Right ventricle myocardium superior (tissue), 1 donor: ENCODE data around the gene IFITM5. TPM values are rescaled to one million over a fixed set of nuclear protein-coding genes. Genes with fewer than 3 reads are reported as not detected.
"Not testable (repeated sequence)": the region's sequence is repeated elsewhere in the genome, so short reads cannot be mapped to it uniquely, and the experiment has no call there.

Source experiments
- ATAC-seq: fragments of 200-7000 bp; cut with Tn5 transposase; one replicate; pipeline ENCODE4 v1.9.1; 2020; ENCODE audit warnings: mild to moderate bottlenecking; ENCODE audit not compliant: poor library complexity
- DNase-seq: peaks from one replicate; pipeline ENCODE4 v3.0.0-alpha.2; 2020
- intact Hi-C: fragments of 100-400 bp; cut with DNase I; formaldehyde crosslinking; loops from one replicate; pipeline ENCODE4 v1.11.2; 2022
- long read RNA-seq: library from polyadenylated mRNA; unstranded; transcript quantifications from one replicate; pipeline ENCODE4 v2.0.0, GENCODE V29; 2021
- total RNA-seq: library from RNA; stranded (reverse); fragmentation: NEBNext Ultra II Directional; extraction: Animal tissue kit (Norgen Biotek cat#: 25700); gene quantifications from one replicate; pipeline ENCODE4 v1.2.1, GENCODE V29; 2021
- donor health status: DM: no; HTN: yes; CAD: no; lungs with severe emphysema.

Gene IFITM5
- total RNA-seq: not detected
- long read RNA-seq: 0 reads

DNA sequence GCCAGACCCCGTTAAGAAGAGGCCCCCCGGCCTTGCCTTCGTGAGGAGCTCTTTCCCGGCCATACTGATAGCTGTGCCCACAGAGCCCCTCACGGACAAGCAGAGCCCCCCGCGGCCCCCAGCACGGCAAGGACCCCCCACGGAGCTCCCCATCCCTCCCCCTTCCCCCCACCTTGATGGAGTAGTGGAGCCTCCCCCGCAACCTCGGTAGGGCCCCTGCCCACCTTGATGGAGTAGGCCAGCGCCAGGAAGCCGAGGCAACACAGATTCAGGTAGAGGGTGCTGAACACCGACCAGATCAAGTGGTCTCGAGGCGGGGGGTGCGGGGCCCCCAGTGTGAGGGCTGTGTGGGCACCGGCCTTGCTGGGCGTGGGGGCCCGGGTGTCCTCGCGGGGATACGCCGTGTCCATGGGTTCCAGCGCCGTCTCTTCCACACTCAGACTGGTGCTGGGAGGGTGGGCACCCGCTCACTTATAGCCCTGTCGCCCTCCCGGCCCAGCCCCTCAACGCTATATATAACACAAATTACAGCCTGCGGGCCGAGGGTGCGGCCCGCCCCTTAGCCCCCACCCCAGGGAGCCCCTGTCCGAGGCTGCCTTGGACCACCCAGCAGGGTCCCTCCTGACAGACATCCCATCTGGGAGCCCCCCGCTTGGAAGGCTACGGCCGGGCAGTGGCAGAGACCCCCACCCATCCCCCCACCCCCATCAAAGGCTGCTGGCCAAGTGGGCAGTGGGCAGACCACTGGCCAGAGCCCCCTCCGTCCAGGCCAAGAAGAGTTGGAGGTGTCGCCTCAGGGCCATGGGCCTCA is at the start of gene IFITM5:
Gene IFITM5 (minus strand): TSS at position 446 of the 811 bp plus-strand sequence. CDS start 36 bp downstream, at position 410.
- intact Hi-C loops: no loop called here
- DNase-seq (peak; percentile 35), ATAC-seq (no peak)

DNA sequence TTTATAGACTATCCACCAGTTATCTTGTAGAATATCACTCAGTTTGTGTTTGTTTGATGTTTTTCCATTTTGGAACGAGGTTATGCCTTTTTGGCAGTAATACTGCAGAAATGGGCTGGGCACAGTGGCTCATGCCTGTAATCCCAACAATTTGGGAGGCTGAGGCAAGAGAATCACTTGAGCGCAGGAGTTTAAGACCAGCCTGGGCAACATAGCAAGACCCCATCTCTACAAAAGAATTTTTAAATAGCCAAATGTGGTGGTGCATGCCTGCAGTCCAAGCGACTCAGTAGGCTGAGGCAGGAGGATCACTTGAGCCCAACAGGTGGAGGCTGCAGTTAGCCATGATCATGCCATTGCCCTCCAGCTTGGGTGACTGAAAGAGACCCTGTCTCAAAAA is 47.2 kb upstream of the IFITM5 start:
- no peak for ATAC-seq
- DNase-seq: no peak
- intact Hi-C loops: no loop called here

DNA sequence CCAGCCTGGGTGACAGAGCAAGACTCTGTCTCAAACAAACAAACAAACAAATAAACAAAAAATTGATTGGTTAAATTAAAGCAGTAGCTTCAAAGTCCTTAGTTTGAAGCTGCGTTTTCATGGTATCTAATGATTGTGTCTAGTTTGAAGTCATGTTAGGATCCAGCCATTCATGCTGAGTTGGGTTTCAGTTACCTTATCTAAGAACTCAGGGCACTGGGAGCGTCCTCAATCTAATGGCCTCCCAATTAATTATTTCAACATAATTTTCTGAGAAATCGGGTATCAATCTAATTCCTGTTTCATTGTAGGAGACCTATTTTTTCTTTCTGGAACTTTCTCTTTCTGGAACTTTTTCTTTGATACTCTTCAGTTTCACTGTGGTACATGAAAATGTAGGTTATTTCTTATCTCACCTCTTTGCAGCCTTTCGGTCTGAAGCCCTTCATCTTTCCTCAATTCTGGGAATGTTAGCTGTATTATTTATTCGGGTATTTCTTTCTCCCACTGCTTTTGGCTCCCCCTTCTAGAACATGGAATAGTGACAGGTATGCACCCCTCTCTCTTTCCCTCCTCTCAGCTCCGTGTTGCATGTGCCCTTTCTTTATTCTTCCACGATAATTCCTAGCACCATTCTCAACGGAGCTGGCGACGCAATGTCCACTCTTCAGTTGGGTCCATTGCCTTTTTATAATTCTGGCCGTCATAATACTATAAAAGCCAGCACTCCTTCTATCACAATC is 45.7 kb upstream of the IFITM5 start:
- intact Hi-C loops: no loop called here
- ATAC-seq (no peak), DNase-seq (no peak)

DNA sequence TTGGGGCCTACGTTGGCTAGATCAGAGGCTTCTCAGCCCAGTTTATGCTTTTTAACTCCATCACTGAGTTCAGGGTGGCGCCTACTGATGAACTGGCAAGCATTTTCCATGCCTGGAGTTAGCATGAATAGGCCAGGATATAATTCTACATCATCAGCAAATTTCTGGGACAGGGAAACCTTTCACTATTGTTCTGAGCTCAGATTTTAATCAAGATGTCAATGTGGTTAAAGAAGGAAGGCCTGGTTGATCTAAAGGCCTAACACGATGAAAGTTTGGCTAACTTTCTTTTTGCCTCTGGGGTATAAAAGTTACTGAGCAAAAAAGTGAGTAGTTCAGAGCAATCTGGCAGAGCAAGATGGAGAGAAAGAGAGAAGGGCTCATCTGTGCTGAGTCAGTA is 43.0 kb upstream of the IFITM5 start:
- ATAC-seq (no peak), DNase-seq (no peak)
- intact Hi-C loops: no loop called here

DNA sequence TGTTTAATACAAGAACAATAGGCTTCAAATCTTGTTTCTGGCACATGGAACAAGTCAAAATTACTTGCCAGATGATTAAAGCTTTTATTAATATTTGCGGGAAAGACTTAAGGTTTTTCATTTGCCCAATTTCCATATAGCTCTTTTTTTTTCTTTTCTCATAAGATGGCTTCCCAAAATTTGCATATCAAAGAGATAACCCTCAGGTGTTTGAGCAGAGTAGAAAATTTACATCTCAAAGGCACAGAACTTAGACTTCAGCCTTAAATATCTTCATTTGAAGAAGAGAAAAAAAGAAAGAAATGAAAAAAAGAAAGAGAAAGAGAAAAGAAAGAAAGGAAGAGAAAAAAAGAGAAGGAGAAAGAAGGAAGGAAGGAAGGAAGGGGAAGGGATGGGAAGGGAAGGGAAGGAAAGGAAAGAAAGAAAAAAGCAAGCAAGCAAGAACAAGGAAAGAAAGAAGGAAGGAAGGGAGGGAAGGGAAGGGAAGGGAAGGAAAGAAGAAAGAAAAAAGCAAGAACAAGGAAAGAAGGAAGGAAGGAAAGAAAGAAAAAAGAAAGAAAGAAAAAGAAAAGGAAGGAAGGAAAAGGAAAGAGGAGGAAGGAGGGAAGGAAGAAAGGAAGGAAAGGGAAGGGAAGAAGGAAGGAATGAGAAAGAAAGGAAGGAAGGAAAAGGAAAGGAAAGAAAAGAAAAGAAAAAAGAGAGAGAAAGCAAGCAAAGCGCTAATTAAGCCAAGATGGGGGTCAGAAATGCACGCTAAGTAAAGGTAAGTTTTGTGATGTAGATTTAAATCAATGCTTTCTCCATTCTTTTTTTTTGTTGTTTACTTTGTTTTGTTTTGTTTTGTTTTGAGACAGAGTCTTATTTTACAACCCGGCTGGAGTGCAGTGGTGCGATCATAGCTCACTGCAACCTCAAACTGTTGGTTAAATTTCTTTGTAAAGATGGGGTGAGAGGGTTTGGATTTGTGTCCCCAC is 41.5 kb upstream of the IFITM5 start:
- intact Hi-C loops: no loop called here
- DNase-seq: no peak
- ATAC-seq: no peak

DNA sequence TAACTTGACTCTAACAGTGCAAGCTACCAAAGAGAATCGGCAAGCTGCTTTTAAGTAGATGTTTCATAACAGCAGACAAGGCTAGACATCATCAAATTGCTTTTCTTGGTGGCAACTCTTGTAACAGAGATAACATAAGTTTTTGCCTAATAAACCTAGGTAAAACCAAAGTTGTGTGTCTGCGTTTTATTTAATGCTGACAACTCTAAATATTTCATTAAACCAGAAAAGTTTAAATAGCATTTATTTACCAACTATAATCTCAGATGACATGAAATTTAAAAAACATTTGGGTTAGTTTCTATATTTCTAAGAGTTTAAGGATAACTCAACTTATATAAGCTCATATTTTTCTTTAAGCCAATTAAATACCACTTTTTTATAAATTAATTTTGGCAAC is 40.6 kb upstream of the IFITM5 start:
- intact Hi-C loops: no loop called here
- ATAC-seq (no peak), DNase-seq (no peak)

DNA sequence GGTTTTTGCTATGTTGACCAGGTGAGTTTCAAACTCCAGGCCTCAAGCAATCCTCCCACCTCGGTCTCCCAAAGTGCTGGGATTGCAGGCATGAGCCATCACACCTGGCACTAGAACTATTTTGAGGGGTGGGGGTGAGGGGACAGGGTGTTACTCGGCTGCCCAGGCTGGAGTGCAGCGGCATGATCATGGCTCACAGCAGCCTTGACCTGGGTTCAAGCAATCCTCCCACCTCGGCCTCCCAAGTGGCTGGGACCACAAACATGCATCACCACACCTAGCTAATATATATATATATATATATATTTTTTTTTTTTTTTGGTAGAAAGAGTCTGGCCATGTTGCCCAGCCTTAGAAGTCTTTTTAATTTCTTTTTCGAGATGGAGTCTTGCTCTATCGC is 38.4 kb upstream of the IFITM5 start:
- intact Hi-C loops: no loop called here
- ATAC-seq (no peak), DNase-seq (no peak)

DNA sequence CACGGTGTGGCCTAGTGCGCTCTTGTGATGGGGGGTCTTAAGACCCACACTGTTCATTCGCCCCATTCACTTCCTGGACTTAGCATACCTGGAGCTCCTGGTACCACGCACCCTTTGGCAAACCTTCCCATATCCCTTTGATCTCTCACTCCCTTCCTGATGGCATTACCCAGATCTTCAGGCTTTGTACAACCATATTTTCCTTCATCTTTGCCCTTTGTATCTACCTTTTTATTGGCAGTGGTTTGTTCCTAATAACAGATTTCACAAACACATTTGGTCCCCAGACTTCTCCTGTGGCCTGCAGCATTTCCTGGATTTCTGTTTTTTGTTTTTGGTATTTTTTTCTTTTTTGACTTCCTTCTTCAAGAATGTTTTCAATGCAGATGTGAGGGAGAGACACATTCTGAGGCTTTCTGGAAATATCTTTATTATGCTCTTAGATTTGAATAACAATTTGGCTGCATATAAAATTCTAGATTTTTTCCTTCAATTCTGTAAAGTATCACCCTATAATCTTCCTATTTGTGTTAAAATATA is 37.4 kb upstream of the IFITM5 start:
- DNase-seq: no peak
- intact Hi-C loops: no loop called here

DNA sequence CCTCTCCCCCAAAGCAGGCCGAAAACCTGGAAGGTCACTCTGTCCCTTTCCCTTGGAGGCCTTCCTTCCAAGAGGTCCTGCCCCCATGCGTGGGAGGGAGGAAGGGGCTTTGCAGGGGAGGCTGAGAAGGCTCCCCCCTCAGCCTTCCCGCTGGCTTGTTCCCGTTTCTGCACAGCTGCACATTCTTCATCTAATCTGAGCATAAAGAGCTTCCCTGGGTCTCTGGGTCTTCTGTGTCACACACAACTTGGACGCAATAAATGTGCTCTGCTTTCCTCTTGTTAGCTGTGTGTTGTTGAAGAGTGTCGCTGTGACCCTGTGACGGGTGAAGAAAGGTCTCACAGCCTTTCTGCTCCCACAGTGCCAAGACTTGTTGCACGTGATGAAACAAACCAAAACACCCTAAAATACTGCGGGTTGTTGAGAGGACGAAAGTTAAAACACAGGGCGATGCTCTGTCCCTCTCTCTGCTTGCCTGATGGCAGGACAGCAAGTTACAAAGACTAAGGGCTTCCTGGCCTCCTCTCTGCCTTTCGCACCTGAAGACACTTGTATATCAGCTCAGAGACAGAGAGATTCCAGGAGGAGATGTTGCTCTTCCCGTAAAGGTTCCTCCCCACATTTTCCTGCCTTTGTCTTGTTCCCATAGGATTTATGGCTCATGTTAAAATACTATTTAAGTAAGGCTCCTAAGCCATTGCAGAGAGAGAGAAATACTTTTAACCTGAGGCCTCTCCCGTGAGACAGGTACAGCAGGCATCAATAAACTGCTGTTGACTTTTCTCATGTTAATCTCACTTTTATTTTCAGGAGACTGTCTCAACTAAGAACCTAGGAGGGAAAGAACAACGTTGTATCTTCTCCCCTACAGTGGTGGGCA is 36.7 kb upstream of the IFITM5 start:
- DNase-seq (peak; percentile 53), ATAC-seq (peak; percentile 62)
- intact Hi-C loops: no loop called here

More for the DNA sequence above, 37.4 kb upstream of the IFITM5 start:
- no peak for ATAC-seq

DNA sequence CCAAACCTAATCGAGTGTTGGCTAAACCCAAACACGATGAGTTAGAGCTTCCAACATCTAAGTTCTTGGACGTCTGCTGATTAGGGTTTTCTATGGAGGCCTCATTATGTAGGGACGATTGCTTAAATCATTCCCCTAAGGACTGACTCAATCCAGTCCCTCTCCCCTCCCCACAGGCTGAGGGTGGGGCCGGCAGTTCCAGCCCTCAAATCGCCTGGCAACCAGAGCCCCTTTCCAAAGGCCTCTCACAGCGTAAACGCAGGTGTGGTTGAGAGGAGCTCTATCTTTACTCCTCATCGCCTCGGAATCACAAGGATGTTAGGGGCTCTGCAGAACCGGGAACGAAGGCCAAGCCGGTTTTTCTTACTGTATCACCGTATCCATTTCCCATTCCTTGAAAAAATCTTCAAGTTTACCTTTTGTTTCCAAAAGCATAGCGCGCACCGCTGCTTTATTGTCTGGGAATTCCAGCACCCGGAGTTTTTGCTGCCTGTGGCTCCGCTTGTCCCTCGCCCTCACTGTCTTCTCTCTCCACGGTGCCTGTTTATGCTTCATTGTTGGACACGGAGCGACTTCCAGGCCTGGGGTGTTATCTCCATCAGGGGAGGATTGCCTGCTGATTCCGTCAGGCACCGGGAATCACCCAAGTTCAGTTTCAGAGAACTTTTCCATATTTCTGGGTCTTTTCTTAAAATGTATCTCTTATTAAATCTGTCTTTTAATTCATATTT is 35.1 kb upstream of the IFITM5 start:
- peak; percentile 74 for ATAC-seq
- peak; percentile 69 for DNase-seq
- intact Hi-C loops: no loop called here

DNA sequence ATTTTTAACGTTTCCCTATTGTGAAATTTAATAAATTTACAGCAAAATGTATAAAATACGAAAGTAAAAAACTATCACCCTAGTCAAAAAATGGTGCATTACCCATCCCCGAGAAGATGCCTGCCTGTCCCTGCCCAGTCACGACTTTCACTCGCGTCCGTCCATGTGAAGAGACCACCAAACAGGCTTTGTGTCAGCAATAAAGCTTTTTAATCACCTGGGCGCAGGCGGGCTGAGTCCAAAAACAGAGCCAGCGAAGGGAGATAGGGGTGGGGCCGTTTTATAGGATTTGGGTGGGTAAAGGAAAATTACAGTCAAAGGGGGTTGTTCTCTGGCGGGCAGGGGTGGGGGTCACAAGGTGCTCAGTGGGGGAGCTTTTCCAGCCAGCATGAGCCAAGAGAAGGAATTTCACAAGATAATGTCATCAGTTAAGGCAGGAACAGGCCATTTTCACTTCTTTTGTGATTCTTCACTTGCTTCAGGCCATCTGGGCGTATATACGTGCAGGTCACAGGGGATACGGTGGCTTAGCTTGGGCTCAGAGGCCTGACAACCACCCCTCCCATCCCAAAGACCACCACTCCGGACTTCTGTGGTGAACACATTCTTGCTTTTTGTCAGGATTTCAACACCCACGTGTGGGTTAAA is 34.4 kb upstream of the IFITM5 start:
- DNase-seq, intact Hi-C loops: not testable (repeated sequence)

DNA sequence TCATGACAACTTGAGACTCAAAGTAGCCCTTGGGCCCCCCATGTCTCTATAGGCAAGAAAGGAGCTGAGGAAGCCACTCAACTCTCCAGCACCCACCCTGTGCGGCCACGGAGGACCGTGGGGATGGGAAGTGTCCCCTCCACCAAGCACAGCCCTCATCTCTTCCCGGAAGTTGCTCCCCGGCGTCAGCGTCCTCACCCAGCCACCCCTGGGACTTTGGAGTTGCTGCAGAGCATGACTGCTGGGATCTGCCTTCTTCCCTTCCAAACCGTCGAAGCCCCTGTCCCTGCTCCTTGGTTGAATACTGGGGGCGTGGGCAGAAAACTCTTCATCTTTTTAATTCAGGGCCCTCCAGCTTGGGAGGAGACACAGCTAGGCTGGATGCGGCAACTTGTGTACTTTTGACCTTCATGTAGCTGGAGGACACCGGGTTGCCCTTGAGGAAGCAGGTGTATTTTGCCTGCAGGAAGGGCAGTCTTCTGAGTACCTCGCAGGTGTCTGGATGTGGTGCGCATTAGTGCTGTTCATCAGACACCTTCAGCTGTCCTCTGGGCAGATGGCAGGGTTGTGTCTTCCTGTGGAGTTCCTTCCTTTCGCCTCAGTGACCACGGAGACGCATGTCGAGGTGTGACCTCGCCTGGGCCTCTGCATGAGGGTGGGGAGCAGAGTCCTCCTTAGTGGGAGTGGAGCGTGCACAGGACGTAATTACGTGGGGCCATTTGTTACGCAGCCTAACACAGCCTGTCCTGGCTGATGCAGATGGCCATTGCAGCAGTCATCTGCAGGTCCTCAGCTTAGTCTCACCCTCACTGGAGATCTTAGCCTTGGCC is 33.5 kb upstream of the IFITM5 start:
- intact Hi-C loops: no loop called here
- DNase-seq (no peak), ATAC-seq (no peak)

More for the DNA sequence above, 34.4 kb upstream of the IFITM5 start:
- not testable (repeated sequence) for ATAC-seq

DNA sequence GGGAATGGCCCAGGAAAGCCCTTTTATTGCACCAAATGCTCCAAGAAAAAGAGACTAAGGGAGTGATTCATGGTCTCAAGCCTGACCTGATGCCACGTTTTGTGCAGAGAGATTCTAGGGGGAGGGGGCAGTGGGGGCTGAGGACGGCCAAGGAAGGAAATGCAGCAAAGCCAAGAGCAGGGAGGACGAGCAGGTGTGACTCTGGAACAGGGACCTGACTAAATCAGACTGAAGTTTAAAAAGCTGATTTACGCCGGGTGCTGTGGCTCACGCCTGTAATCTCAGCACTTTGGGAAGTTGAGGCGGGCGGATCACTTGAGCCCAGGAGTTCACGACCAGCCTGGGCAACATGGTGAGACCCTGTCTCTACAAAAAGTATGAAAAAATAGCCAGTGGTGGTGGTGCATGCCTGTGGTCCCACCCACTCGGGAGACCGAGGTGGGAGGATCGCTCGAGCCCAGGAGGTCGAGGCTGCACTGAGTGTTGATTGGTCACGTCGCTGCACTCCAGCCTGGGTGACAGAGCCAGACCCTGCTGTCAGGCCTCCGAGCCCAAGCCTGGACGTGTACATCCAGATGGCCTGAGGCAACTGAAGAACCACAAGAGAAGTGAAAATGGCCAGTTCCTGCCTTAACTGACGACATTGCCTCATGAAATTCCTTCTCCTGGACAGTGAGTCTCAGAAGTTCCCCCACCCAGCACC is 32.2 kb upstream of the IFITM5 start:
- no peak for DNase-seq
- intact Hi-C loops: no loop called here

DNA sequence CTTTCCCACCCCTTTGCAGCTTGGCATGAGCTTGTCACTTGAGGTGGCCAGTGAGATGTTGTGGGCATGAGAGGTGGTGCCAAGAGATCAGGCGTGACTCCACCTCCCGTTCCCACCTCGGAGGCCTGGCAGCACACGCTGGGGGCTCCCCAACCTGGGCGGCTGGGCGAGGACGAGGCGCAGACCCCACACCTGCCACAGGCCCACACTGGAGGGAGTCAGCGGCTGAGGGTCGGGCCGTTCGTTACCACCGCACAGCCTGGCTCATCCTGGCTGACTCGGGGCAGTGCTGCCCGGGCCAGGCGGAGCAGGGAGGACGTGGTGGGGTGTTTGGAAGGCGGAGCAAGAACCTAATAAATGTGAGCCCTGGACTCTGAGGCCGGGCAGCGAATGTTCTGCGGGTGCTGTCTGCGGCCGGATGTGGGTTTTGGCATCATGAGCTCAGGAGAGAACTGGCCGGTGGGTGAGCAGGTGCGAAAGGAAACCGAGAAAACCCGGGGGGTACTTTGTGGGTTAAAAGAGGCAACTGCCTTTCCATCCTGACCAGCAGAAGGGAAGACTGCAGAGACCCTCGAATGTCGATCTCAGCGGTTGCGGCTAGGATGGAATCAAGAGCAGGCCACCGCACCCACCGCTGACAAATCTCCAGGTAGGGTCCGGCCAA is 31.5 kb upstream of the IFITM5 start:
- DNase-seq (no peak), ATAC-seq (no peak)
- intact Hi-C loops: no loop called here

More for the DNA sequence above, 32.2 kb upstream of the IFITM5 start:
- no peak for ATAC-seq

DNA sequence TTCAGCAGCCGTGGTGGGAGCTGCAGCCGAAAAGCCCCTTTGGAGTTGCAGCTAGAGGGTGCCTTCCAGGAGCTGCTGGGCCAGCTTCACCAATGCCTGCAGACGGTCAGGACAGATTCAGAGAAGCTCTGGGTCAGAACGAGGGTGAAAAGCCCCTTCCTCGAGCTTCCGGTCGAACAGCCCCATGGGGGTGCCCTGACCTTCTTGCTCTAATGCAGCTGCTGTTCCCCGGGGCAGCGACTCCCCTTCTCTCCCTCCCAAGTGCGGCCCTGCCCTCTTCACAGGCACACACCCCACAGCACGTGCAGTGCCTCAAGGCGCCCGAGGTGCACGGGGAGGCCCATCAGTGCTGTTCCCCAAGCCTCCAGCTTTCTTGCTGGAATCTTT is 31.0 kb upstream of the IFITM5 start:
- DNase-seq (no peak), ATAC-seq (no peak)
- intact Hi-C loops: no loop called here
